Measurements from ENCODE around the gene BCL2A1. TPM values are rescaled to one million over a fixed set of nuclear protein-coding genes. Genes with fewer than 3 reads are reported as not detected.
A peak's percentile ranks its signal among the peaks of the same experiment; 100 is the strongest.

Gene BCL2A1
- total RNA-seq, 1 experiment from 2014 or later: 4.7 TPM

DNA sequence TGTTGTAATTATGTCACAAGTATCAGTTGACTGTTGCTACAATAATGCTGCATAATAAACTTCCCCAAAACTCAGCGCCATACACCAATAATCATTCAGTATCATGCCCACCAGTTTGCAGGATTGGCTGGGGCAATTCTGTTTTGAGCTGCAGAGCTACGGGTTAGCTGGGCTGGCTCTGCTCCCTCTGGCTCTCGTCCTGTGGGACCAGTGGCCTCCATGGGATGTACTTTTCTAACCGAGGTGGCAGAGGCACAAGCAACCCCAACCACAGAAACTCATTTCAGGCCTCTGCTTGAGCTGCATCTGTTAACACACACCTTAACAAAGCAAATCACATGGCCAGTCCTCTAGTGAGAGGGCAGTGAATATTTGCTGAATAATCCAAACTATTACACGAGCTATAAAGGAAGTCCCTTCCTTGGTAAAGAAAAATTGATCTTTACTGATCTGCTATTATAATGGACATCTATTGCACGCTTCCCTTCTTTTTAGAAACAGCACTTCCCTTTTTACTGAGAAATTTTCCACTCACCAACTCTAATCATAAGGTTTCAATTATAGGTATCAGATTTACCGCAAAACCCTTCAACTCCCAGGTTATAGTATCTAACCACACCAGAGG, 10.9 kb upstream of the BCL2A1 start:
- ChIA-PET CTCF (no interaction called here), POLR2A (no interaction called here)
- in situ Hi-C loops (cut with HindIII; ENCODE audit: low pct_unique_long_range_greater_than_20kb, low sequenced_read_pairs): no loop called here

DNA sequence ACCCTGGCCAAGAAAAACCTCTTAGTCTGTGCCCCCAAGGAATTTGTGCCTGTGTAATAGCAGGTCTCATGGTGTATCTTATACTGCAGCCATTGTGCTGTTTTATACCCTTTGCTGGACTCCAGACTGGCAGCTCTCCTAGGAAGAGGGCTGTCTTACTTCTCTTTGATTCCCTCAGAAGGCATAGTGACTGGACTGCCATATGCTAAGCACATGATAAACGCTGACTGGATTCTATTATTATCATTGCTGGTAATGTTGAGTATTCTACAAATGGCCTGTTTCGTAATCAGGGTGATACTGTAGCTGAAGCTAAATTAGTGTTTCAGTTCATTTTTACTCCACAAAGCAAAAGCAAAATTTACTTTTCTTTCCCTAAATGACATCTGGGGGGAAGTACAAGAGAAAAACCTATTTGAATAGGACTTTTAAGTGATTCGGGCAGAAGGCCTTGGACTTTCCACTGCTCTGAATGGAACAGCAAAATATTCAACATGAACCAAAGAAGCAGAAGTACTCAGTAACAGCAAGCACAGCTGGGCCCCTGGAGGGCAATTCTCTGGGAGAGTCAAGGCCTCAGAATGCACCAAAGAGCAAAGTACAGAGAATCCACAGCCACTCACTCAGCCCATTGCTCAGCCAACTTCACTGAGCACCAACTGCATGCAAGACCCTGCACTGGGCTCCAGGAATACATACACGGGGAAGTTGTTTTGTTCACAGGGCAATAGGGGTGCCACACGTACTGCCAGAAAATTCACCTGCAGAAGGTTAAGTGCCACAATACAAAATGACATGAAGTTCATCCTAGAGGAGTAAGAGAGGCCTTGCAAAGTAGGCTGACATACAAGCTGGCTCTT, 7.9 kb upstream of the BCL2A1 start:
- H3K27me3 ChIP-seq (ENCODE audit: control insufficient read depth, insufficient read depth, low read length): no peaks in the 10 kb centered on the region
- 0 out of 2 replicates have a peak overlapping the region, but pooled peaks have one; percentile 9 for H3K27ac ChIP-seq (ENCODE audit: low read length)
- intact Hi-C loops (cut with micrococcal nuclease; ENCODE audit: unreplicated experiment): no loop called here
- H3K9me3 ChIP-seq (ENCODE audit: control insufficient read depth, insufficient read depth, low read depth, low read length): no peaks in the 10 kb centered on the region
- H3K4me3 ChIP-seq (ENCODE audit: low read depth in 2 of 2, low read length in 2 of 2): no peak overlapping the region
- in situ Hi-C loops (cut with HindIII; ENCODE audit: low pct_unique_long_range_greater_than_20kb, low sequenced_read_pairs): no loop called here
- no peaks in the 10 kb centered on the region for H3K36me3 ChIP-seq (ENCODE audit: control insufficient read depth, insufficient read depth, low read length)
- ChIA-PET CTCF (interaction anchor here (0.7 kb wide), 2 partner anchors 84 to 837 kb away, joined by 3 read pairs; no protein-coding TSS in a partner anchor), POLR2A (no interaction called here)
- BruUV-seq (replicated peaks): no TSS peak
- ATAC-seq: peak; percentile 48; the same call in 1 of the 2 replicates
- no peak for DNase-seq (ENCODE audit: low read depth, low spot score)
- no peaks in the 10 kb centered on the region for H3K4me1 ChIP-seq (ENCODE audit: control insufficient read depth, insufficient read depth, low read length)
- TF ChIP-seq, protein P1, sequence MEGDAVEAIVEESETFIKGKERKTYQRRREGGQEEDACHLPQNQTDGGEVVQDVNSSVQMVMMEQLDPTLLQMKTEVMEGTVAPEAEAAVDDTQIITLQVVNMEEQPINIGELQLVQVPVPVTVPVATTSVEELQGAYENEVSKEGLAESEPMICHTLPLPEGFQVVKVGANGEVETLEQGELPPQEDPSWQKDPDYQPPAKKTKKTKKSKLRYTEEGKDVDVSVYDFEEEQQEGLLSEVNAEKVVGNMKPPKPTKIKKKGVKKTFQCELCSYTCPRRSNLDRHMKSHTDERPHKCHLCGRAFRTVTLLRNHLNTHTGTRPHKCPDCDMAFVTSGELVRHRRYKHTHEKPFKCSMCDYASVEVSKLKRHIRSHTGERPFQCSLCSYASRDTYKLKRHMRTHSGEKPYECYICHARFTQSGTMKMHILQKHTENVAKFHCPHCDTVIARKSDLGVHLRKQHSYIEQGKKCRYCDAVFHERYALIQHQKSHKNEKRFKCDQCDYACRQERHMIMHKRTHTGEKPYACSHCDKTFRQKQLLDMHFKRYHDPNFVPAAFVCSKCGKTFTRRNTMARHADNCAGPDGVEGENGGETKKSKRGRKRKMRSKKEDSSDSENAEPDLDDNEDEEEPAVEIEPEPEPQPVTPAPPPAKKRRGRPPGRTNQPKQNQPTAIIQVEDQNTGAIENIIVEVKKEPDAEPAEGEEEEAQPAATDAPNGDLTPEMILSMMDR (IDR thresholded peaks at IDR 0.05): no peak
- TF ChIP-seq POLR2AphosphoS5 (IDR thresholded peaks at IDR 0.05; ENCODE audit: low read depth, low read length): no peak
- TF ChIP-seq TCF7L2 (IDR thresholded peaks at IDR 0.05; ENCODE audit: low read depth, low read length): no peak
- TF ChIP-seq, protein P2, sequence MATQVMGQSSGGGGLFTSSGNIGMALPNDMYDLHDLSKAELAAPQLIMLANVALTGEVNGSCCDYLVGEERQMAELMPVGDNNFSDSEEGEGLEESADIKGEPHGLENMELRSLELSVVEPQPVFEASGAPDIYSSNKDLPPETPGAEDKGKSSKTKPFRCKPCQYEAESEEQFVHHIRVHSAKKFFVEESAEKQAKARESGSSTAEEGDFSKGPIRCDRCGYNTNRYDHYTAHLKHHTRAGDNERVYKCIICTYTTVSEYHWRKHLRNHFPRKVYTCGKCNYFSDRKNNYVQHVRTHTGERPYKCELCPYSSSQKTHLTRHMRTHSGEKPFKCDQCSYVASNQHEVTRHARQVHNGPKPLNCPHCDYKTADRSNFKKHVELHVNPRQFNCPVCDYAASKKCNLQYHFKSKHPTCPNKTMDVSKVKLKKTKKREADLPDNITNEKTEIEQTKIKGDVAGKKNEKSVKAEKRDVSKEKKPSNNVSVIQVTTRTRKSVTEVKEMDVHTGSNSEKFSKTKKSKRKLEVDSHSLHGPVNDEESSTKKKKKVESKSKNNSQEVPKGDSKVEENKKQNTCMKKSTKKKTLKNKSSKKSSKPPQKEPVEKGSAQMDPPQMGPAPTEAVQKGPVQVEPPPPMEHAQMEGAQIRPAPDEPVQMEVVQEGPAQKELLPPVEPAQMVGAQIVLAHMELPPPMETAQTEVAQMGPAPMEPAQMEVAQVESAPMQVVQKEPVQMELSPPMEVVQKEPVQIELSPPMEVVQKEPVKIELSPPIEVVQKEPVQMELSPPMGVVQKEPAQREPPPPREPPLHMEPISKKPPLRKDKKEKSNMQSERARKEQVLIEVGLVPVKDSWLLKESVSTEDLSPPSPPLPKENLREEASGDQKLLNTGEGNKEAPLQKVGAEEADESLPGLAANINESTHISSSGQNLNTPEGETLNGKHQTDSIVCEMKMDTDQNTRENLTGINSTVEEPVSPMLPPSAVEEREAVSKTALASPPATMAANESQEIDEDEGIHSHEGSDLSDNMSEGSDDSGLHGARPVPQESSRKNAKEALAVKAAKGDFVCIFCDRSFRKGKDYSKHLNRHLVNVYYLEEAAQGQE (IDR thresholded peaks at IDR 0.05; ENCODE audit: insufficient read depth in 1 of 2, low read depth in 2 of 2, low read length in 1 of 2): no peak
- no peak for TF ChIP-seq SIN3A (IDR thresholded peaks at IDR 0.05; ENCODE audit: borderline replicate concordance, insufficient read depth, low read depth, low read length)

More for the DNA sequence above, 10.9 kb upstream of the BCL2A1 start:
- H3K36me3 ChIP-seq (ENCODE audit: control insufficient read depth, insufficient read depth, low read length): no peaks in the 10 kb centered on the region
- DNase-seq (ENCODE audit: low read depth, low spot score) (no peak), ATAC-seq (no peak)
- TF ChIP-seq, protein P2 (IDR thresholded peaks at IDR 0.05; ENCODE audit: insufficient read depth in 1 of 2, low read depth in 2 of 2, low read length in 1 of 2): no peak
- no peak for TF ChIP-seq SIN3A (IDR thresholded peaks at IDR 0.05; ENCODE audit: borderline replicate concordance, insufficient read depth, low read depth, low read length)
- TF ChIP-seq, protein P1 (IDR thresholded peaks at IDR 0.05): no peak
- TF ChIP-seq TCF7L2 (IDR thresholded peaks at IDR 0.05; ENCODE audit: low read depth, low read length): no peak
- no peak for TF ChIP-seq POLR2AphosphoS5 (IDR thresholded peaks at IDR 0.05; ENCODE audit: low read depth, low read length)
- H3K27me3 ChIP-seq (ENCODE audit: control insufficient read depth, insufficient read depth, low read length): no peaks in the 10 kb centered on the region
- no peak overlapping the region for H3K27ac ChIP-seq (ENCODE audit: low read length)
- H3K4me1 ChIP-seq (ENCODE audit: control insufficient read depth, insufficient read depth, low read length): no peaks in the 10 kb centered on the region
- intact Hi-C loops (cut with micrococcal nuclease; ENCODE audit: unreplicated experiment): no loop called here
- H3K9me3 ChIP-seq (ENCODE audit: control insufficient read depth, insufficient read depth, low read depth, low read length): no peaks in the 10 kb centered on the region
- BruUV-seq (replicated peaks): no TSS peak
- no peak overlapping the region for H3K4me3 ChIP-seq (ENCODE audit: low read depth in 2 of 2, low read length in 2 of 2)
